ENCODE data around the gene MOGAT3.

GRCh38 chr7:101169110-101169837 is 31.6 kb downstream of the MOGAT3 start:
- no peak for TF ChIP-seq EZH2 (IDR thresholded peaks at IDR 0.05; ENCODE audit: borderline replicate concordance, low read length)
- TF ChIP-seq, protein P1, sequence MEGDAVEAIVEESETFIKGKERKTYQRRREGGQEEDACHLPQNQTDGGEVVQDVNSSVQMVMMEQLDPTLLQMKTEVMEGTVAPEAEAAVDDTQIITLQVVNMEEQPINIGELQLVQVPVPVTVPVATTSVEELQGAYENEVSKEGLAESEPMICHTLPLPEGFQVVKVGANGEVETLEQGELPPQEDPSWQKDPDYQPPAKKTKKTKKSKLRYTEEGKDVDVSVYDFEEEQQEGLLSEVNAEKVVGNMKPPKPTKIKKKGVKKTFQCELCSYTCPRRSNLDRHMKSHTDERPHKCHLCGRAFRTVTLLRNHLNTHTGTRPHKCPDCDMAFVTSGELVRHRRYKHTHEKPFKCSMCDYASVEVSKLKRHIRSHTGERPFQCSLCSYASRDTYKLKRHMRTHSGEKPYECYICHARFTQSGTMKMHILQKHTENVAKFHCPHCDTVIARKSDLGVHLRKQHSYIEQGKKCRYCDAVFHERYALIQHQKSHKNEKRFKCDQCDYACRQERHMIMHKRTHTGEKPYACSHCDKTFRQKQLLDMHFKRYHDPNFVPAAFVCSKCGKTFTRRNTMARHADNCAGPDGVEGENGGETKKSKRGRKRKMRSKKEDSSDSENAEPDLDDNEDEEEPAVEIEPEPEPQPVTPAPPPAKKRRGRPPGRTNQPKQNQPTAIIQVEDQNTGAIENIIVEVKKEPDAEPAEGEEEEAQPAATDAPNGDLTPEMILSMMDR (IDR thresholded peaks at IDR 0.05; ENCODE audit: low read length): no peak

Measured in OCI-LY1 (cell line).